OCI-LY1 (cell line): Measurements from ENCODE around the gene DOCK4.

Source experiments
- CTCF ChIP-seq: fragments of 200-600 bp; sonication (generic), shearing (Covaris generic); IDR thresholded peaks from 2 replicates; pipeline ENCODE4 v1.5.1; 2017; ENCODE audit warnings: mild to moderate bottlenecking, antibody characterized with exemption, low read length, moderate library complexity, mixed read lengths
- EZH2 ChIP-seq: fragments of 200-600 bp; sonication (generic), shearing (Covaris generic); IDR thresholded peaks from 2 replicates; pipeline ENCODE4 v1.8.0; 2017; ENCODE audit warnings: borderline replicate concordance, mixed run types, mild to moderate bottlenecking, antibody characterized with exemption, low read length, moderate library complexity, mixed read lengths

GRCh38 chr7:111747718-111748117, 458.5 kb downstream of the DOCK4 start:
- TF ChIP-seq CTCF (no peak), EZH2 (no peak)
